NCI-H1417 (cell line): ENCODE data around the gene ORAI2.
"Not testable (repeated sequence)": the region's sequence is repeated elsewhere in the genome, so short reads cannot be mapped to it uniquely, and the experiment has no call there.

Experiments
- DNase-seq, 3 experiments: peaks; one replicate each; lab custom pipeline; 2025; lab: John Stamatoyannopoulos, UW

The ORAI2 gene

DNA sequence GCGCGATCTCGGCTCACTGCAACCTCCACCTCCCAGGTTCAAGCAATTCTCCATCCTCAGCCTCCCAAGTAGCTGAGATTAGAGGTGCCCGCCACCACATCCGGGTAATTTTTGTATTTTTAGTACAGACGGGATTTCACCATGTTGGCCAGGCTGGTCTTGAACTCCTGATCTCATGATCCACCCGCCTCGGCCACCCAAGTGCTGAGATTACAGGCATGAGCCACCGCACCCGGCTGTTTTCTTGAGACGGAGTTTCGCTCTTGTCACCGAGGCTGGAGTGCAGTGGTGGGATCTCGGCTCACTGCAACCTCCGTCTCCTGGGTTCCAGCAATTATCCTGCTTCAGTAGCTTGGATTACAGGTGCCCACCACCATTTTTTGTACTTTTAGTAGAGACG, 64.9 kb downstream of the ORAI2 start:
- not testable (repeated sequence) for DNase-seq

DNA sequence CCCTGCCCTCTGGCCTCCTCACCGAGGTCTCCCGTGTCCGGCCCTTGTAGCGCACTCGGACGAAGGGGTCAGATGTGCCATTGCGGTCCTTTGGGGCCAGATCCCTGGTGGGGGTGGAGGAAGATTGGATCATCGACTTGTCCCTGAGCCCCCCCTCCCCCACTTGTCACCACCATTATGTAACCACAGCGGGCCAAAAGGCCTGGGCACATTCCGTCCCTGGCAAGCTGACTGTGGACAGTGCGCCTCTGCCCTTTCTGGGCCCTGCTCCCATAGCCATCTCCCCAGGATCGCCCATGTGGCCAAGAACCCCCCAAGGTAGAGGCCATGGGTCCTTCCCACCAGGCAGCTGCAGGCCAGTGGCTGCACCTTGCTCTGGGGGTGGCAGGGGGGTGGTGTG, 69.8 kb downstream of the ORAI2 start:
- DNase-seq, result not testable (repeated sequence)

GRCh38 chr7:102505298-102506185, 72.2 kb downstream of the ORAI2 start:
- DNase-seq, result not testable (repeated sequence)
